Mucosa of stomach (tissue), 1 donor: ENCODE measurements around the gene PTK6.

Experiments used
- H3K27me3 ChIP-seq: one replicate; pipeline ENCODE4 v1.7.0; 2013; ENCODE audit warnings: mild to moderate bottlenecking, low read length; ENCODE audit not compliant: control insufficient read depth, insufficient read depth
- H3K36me3 ChIP-seq: one replicate; pipeline ENCODE4 v1.7.0; 2013; ENCODE audit warnings: low read length; ENCODE audit not compliant: control insufficient read depth, insufficient read depth
- H3K4me1 ChIP-seq: one replicate; pipeline ENCODE4 v1.7.0; 2013; ENCODE audit warnings: mild to moderate bottlenecking, low read length; ENCODE audit not compliant: control insufficient read depth, insufficient read depth
- H3K4me3 ChIP-seq: one replicate; pipeline ENCODE4 v1.7.0; 2013; ENCODE audit warnings: low read length
- H3K9ac ChIP-seq: one replicate; pipeline ENCODE4 v1.7.0; 2013; ENCODE audit warnings: mild to moderate bottlenecking, low read length, moderate library complexity
- H3K9me3 ChIP-seq: one replicate; pipeline ENCODE4 v1.7.0; 2013; ENCODE audit warnings: mild to moderate bottlenecking, low read length, moderate library complexity; ENCODE audit not compliant: control insufficient read depth
- donor health status: Pancreatic carcinoma.

Gene PTK6

DNA sequence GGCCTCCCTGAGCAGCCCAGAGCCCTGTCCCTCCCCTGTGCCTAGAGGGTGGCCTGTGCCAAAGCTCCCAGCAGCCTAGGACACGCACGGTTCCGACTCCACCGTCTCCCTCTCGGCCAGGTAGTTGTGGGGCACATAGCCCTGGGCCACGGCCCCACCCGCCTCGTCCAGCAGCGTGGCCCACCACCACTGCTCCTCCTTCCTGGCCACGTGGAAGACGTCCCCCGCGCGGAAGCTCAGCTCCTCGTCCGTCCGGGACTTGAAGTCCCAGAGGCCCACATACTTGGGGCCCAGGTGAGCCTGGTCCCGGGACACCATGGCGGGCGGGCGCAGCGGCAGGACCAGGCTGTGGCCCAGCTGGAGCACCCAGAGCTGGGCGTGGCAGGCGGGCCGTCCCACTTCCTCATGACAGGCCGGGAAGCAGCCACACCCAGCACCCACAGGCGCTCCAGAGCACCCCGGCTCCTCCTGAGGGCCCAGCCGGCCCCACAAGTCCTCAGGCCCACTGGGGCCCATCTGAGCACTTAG, at the start of gene PTK6:
Gene PTK6, minus strand, starts transcription at position 380 of the 528 bp plus-strand sequence. Its CDS starts 62 bp downstream, at position 318.
- Histone ChIP-seq H3K27me3 (no peaks in the 10 kb centered on the region), H3K4me3 (peak within 1 kb of the TSS; percentile 87), H3K4me1 (peaks cover 44% of the 10 kb centered on the region), H3K9ac (peak within 1 kb of the TSS; percentile 92), H3K36me3 (no peaks in the 10 kb centered on the region), H3K9me3 (no peaks in the 10 kb centered on the region)

DNA sequence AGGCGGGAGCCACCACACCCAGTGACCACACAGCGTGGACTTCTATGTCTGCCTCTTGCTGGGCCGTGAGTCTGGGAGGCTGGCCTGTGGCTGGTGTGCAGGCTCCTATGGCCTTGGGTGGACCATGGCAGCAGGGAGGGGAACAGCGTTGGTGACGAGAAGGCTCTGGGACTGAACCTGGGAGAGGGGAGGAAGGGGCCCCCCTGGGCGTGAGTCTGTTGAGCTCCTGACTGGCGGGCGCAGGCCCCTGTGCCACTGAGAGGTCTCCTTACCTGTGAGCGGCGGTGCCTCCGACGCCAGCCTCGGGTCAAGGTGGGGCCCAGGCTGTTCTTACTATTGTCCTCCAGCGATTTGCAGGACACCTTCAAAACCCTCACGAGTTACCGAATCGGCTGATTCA, 49.6 kb upstream of the PTK6 start:
- Histone ChIP-seq H3K36me3 (no peaks in the 10 kb centered on the region), H3K4me3 (no peak overlapping the region), H3K27me3 (no peaks in the 10 kb centered on the region), H3K9me3 (no peaks in the 10 kb centered on the region), H3K9ac (no peak overlapping the region), H3K4me1 (no peaks in the 10 kb centered on the region)

DNA sequence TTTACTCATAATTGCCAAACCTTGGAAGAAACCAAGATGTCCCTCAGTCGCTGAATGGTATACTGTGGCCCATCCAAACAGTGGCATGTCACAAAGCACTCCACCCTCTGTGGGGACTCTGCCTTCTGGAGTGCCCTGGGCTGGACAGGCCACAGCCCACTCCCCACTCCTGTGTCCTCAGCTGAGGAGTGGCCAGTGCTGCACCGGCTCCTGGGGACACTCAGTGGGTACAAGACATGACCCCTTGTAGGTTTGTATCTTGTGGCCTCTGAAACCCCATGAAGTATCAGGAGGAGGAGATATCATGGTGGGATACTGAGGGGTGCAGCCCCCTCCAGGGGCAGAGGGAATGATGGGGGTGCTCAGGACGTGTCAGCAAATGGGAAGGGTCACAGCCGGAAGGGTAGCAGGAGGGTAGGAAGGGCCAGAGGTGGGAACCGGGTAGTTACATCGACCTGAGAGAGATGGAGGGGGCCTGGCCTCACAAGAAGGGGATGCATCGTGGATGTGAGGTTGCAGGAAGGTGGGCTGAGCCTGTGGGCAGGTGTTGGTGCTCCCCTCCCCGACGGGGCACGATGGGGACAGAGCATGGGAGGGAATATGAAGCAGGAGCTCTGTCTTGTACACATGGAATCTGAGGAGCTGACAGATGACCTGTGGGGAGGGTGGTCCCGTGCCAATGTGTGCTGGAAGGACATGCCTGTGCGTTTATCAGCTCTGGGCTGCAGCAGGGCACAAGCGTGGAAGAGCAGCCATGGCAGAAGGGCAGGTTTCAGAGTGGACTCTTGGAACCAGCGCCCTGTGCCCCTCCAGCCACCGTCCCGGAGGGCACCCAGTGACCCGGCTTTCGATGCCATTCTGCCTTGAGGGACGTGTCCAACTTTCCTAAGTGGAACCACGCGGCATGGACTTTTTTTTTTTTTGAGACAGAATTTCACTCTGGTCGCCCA, 48.7 kb upstream of the PTK6 start:
- Histone ChIP-seq H3K9ac (no peak overlapping the region), H3K4me1 (no peaks in the 10 kb centered on the region), H3K9me3 (no peaks in the 10 kb centered on the region), H3K36me3 (no peaks in the 10 kb centered on the region), H3K4me3 (no peak overlapping the region), H3K27me3 (no peaks in the 10 kb centered on the region)

DNA sequence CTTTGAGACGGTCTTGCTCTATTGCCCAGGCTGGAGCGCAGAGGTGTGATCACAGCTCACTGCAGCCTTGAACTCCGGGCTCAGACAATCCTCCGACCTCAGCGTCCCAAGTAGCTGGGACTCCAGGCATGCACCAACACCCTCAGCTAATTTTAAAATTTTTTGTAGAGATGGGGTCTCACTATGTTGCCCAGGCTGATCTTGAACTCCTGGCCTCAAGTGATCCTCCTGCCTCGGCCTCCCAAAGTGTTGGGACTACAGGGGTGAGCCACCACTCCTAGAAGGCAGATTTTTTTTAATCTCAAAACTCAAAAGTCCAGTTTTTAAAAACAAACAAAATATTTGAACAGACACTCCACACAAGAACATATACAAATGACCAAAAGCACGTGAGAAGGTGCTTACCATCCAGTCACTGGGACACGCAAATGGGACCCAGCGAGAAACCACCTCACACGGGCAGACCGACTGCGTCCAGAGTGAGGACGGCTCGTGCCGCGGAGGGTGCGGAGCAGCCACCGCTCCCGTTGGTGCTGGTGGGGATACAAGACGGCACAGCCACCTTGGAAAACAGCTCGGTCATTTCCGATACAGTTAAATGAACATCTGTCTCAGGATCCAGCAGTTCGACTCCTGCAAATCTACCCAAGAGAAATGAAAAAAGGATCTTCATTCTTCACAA, 45.3 kb upstream of the PTK6 start:
- H3K36me3 ChIP-seq = no peaks in the 10 kb centered on the region
- no peak overlapping the region for H3K9ac ChIP-seq
- peaks cover 11% of the 10 kb centered on the region for H3K27me3 ChIP-seq
- peaks cover under 1% of the 10 kb centered on the region for H3K4me1 ChIP-seq
- H3K9me3 ChIP-seq = no peaks in the 10 kb centered on the region
- no peak overlapping the region for H3K4me3 ChIP-seq

DNA sequence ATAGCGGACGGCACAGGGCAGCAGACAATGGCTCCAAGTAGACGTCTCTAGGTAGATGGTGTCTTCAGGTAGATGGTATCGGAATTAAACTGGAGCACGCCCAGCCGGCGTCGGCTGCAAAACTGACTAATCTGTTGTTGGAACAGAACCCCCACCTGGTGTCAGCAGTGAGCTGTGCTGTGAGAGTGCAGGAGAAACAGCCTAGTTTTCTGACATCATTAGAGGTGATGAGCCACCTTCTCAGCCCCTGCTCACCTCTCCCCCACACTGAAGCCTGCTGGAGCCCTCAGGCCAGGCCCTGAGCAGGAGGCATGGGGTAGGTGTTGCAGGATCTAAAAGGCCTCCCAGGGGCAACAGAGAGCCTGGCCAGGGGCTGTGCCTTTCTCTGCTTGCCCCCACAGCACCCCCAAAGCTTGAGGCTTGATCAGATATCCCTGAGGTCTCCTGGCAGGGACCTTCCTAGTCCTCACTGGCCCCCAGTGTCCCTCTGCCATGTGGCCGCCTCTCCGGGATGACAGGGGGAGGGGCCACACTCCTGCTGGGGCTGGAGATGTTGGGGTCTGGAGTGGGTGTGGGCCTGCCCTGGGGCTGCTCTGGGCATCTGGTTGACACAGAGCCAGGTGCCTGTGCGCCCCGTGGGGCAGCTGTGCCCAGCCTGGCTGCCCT, 43.8 kb upstream of the PTK6 start:
- peaks cover 14% of the 10 kb centered on the region for H3K27me3 ChIP-seq
- no peaks in the 10 kb centered on the region for H3K36me3 ChIP-seq
- no peak overlapping the region for H3K4me3 ChIP-seq
- H3K9me3 ChIP-seq = no peaks in the 10 kb centered on the region
- H3K9ac ChIP-seq = no peak overlapping the region
- peaks cover 3% of the 10 kb centered on the region for H3K4me1 ChIP-seq

DNA sequence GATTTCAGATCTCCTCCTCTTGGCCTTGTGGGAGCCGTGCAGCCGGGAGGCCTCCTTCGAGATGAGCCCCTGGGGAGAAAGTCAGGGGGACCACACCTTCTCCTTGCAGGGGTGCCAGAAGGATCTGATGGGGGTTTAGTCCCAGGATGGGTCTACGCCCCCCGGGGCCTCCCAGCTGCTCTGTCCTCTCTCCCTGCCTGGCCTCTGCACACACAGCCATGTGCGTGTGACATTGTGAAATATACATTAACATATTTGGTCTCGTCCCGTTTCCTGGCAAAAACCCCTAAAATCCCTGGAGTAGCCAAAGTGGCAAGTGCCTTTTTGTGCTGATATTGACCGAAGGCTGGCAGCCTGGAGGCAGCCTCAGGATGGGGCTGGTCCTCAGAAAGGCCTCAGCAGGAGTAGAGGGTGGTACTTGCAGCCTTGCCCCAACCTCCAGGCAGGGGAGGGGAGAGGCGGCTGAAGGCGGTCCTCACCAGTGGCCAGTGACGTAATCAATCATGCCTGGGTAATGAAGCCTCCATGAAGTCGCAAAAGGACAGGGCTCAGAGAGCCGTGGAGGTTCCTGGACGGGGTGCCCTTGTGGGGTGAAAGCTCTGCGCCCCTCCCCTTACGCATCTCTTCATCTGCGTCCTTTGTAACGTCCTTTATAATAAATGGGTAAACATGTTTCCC, 42.0 kb upstream of the PTK6 start:
- peaks cover 9% of the 10 kb centered on the region for H3K4me1 ChIP-seq
- H3K36me3 ChIP-seq = no peaks in the 10 kb centered on the region
- no peak overlapping the region for H3K9ac ChIP-seq
- H3K4me3 ChIP-seq = no peak overlapping the region
- H3K9me3 ChIP-seq = no peaks in the 10 kb centered on the region
- H3K27me3 ChIP-seq = peaks cover 14% of the 10 kb centered on the region

DNA sequence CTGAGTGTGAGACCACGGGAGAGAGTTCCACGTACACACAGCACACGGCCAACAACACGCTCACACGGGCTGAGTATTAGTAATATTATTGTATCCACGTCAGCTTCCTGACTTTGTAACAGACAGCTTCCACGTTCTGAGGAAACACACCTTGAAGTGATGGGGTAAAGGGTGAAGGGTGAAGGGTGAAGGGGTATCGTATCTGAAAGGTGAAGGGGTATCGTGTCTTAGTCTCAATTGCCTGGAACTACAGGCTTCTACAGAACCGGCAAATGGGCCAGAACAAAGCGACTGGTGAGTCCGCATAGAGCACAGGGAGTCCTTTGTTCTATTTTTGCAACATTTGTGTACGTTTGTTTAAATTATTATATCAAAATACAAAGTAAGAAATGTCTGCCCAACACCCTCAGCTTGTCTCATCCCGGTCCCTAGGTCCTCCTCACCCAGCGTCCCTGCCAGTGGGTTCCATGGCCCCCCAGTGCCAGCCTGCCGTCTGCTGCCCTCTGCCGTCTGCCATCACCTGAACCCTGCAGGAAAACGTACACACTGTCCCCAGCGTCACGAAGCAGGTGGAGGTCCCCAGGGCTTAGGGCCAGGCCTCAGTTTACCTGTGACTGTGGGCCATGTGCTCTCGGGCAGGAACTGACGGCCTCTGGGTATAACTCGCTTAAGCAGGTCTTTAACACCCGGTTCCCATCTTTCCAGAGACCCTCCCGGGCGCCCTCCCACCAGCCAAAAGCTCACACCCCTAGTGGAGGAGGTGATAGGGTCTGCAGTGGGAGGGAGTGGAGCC, 41.2 kb upstream of the PTK6 start:
- H3K27me3 ChIP-seq = peaks cover 14% of the 10 kb centered on the region
- H3K4me1 ChIP-seq = peaks cover 10% of the 10 kb centered on the region
- H3K9me3 ChIP-seq = no peaks in the 10 kb centered on the region
- H3K9ac ChIP-seq = no peak overlapping the region
- no peak overlapping the region for H3K4me3 ChIP-seq
- H3K36me3 ChIP-seq = no peaks in the 10 kb centered on the region

DNA sequence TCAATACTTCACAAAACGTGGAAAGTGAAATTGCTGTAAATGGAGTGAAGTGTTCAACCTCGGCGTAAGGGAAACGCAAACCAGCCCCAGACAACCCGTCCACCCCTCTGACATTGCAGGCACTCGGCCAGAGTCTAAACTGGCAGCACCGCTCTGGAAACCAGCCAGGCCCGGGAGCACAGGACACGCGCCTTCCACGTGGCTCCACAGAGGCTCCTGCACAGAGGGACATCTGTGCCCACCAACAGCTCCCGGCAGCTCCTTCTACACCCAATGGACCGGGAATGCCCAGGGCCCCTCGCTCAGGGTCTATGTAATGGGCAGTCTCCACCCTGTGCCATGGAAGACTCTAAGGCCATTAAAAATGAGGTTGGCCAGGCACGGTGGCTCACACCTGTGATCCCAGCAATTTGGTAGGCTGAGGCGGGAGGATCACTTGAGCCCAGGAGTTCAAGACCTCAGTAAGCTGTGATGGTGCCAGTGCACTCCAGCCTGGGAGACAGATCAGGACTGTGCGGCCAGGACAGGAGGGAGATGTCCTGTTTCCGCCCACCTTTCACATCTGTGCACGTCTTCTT, 40.2 kb upstream of the PTK6 start:
- H3K9ac ChIP-seq = no peak overlapping the region
- H3K4me1 ChIP-seq = peaks cover 14% of the 10 kb centered on the region
- H3K9me3 ChIP-seq = no peaks in the 10 kb centered on the region
- no peak overlapping the region for H3K4me3 ChIP-seq
- peaks cover 14% of the 10 kb centered on the region for H3K27me3 ChIP-seq
- H3K36me3 ChIP-seq = no peaks in the 10 kb centered on the region

DNA sequence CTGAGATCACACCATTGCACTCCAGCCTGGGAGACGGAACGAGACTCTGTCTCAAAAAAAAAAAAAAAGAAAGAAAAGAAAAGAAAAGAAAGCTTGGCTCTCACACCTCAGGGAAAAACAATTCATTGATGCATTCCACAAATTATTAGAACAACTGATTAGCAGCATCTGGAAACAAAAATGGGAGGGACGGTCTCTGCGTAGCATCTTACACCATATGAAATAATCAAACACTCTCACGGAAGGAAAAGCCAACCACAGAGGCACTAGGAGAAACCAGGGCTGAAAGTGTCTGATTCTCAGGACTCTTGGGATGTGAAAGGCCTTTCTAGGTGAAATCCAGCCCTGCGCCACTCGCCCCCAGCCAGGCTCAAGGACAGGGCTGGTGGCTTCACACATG, 39.1 kb upstream of the PTK6 start:
- Histone ChIP-seq H3K9me3 (no peaks in the 10 kb centered on the region), H3K27me3 (peaks cover 14% of the 10 kb centered on the region), H3K4me3 (no peak overlapping the region), H3K36me3 (peaks cover 4% of the 10 kb centered on the region), H3K9ac (no peak overlapping the region), H3K4me1 (peaks cover 14% of the 10 kb centered on the region)

DNA sequence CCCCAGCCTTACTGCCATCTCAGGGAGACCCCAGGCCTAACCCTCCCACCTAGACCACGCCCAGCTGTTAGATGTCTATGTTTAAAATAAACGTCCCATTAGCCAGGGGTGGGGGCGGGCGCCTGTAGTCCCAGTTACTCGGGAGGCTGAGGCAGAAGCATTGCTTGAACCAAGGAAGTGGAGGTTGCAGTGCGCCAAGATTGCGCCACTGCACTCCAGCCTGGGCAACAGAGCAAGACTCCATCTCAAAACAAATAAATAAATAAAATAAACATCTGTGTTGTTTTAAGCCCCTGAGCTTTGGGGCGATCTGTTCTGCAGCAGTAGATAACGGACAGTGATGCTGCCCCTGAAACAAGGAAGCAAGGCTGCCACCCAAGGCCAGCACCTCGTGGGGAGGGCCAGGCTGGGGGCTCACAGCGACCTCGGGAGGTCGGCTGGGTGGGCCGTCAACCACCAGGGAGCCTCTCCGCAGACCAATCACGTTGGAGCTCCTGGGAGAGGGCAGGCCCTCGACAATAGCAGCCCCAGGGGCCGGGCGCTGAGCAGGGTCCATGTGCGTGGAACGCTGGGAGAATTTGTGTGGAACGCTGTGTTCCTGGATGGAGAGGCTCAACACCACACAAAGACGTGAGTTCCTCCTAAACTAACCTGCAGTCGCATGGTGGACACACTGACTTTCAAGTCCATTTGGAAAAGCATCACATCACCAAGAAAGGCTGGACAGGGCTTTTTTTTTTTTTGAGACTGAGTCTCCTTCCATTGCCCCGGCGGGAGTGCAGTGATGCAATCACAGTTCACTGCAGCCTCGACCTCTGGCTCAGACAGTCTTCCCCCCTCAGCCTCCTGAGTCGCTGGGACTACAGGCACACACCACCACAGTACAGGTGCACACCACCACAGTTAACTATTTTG, 37.9 kb upstream of the PTK6 start:
- Histone ChIP-seq H3K9ac (peak overlapping the region; percentile 79), H3K9me3 (no peaks in the 10 kb centered on the region), H3K4me1 (peaks cover 14% of the 10 kb centered on the region), H3K4me3 (no peak overlapping the region), H3K27me3 (peaks cover 14% of the 10 kb centered on the region), H3K36me3 (peaks cover 4% of the 10 kb centered on the region)
